HEK293 (cell line): ENCODE results near the gene MTUS2.

Source experiments
- CTCF ChIA-PET: fragments of 350-600 bp; formaldehyde crosslinking; extraction: SDS; loops from one replicate; lab custom pipeline; 2021; ENCODE audit warnings: antibody characterized with exemption; lab: Yijun Ruan, JAX
- POLR2A ChIA-PET: fragments of 300-600 bp; formaldehyde crosslinking; extraction: SDS; loops from one replicate; lab custom pipeline; 2020; ENCODE audit warnings: antibody characterized with exemption, inconsistent platforms; lab: Yijun Ruan, JAX
- H3K27ac ChIP-seq: fragments of 200-500 bp; sonication (Bioruptor generic); 2 replicates; pipeline ENCODE4 v1.5.1; 2014; ENCODE audit warnings: low read depth, low read length, control low read depth, inconsistent platforms; ENCODE audit errors: extremely low read depth
- H3K36me3 ChIP-seq, 2 experiments: fragments of 200-500 bp in 1 of 2; sonication (Bioruptor generic) in 1 of 2; 1 replicate in 1 of 2; 2 replicates in 1 of 2; pipeline ENCODE4 v1.5.1; 2014 to 2017; ENCODE audit warnings: inconsistent platforms in 2 of 2, low read length in 2 of 2; ENCODE audit not compliant: control insufficient read depth in 2 of 2, insufficient read depth in 1 of 2
- H3K4me1 ChIP-seq: fragments of 200-500 bp; sonication (Bioruptor generic); 2 replicates; pipeline ENCODE4 v1.5.1; 2014; ENCODE audit warnings: mild to moderate bottlenecking, low read length, inconsistent platforms; ENCODE audit not compliant: control insufficient read depth, insufficient read depth
- H3K4me3 ChIP-seq: 2 replicates; pipeline ENCODE4 v1.5.1; 2011; ENCODE audit warnings: low read depth, mild to moderate bottlenecking, control low read depth, low read length, moderate library complexity
- H3K9me3 ChIP-seq: fragments of 200-500 bp; sonication (Bioruptor generic); 2 replicates; pipeline ENCODE4 v1.5.1; 2014; ENCODE audit warnings: low read depth, low read length, inconsistent platforms; ENCODE audit not compliant: control insufficient read depth, insufficient read depth
- GFI1B ChIP-seq: fragments of 450-650 bp; formaldehyde crosslinking; IDR thresholded peaks from 2 replicates; pipeline ENCODE4 v1.5.1; 2016; ENCODE audit warnings: missing biosample characterization, missing genetic modification characterization
- MYNN ChIP-seq: fragments of 450-650 bp; formaldehyde crosslinking; IDR thresholded peaks from 2 replicates; pipeline ENCODE4 v1.5.1; 2016; ENCODE audit warnings: missing biosample characterization, missing genetic modification characterization, borderline replicate concordance
- ZBTB1 ChIP-seq: fragments of 450-650 bp; formaldehyde crosslinking; IDR thresholded peaks from 2 replicates; pipeline ENCODE4 v1.5.1; 2016; ENCODE audit warnings: missing biosample characterization, missing genetic modification characterization
- ZBTB20 ChIP-seq: fragments of 450-650 bp; formaldehyde crosslinking; IDR thresholded peaks from 2 replicates; pipeline ENCODE4 v1.5.1; 2016; ENCODE audit warnings: missing biosample characterization, missing genetic modification characterization
- ZFP37 ChIP-seq: fragments of 450-650 bp; formaldehyde crosslinking; IDR thresholded peaks from 2 replicates; pipeline ENCODE4 v1.5.1; 2016; ENCODE audit warnings: missing biosample characterization, missing genetic modification characterization
- ZNF10 ChIP-seq: fragments of 450-650 bp; formaldehyde crosslinking; IDR thresholded peaks from 2 replicates; pipeline ENCODE4 v1.5.1; 2017; ENCODE audit warnings: missing biosample characterization, missing genetic modification characterization
- ZNF239 ChIP-seq: fragments of 450-650 bp; formaldehyde crosslinking; IDR thresholded peaks from 2 replicates; pipeline ENCODE4 v1.5.1; 2016; ENCODE audit warnings: missing biosample characterization, missing genetic modification characterization
- ZNF335 ChIP-seq: fragments of 450-650 bp; formaldehyde crosslinking; conservative IDR thresholded peaks from 2 replicates; pipeline ENCODE4 v1.5.1; 2016; ENCODE audit warnings: missing biosample characterization, missing genetic modification characterization
- ZNF423 ChIP-seq: fragments of 450-650 bp; formaldehyde crosslinking; IDR thresholded peaks from 2 replicates; pipeline ENCODE4 v1.5.1; 2016; ENCODE audit warnings: missing biosample characterization, missing genetic modification characterization
- ZNF426 ChIP-seq: fragments of 450-650 bp; formaldehyde crosslinking; IDR thresholded peaks from 2 replicates; pipeline ENCODE4 v1.5.1; 2017; ENCODE audit warnings: missing biosample characterization, missing genetic modification characterization, mild to moderate bottlenecking, inconsistent platforms, moderate library complexity
- ZNF555 ChIP-seq: fragments of 450-650 bp; formaldehyde crosslinking; conservative IDR thresholded peaks from 2 replicates; pipeline ENCODE4 v1.5.1; 2017; ENCODE audit warnings: missing biosample characterization, mild to moderate bottlenecking, missing genetic modification characterization, inconsistent platforms
- ZNF600 ChIP-seq: fragments of 450-650 bp; formaldehyde crosslinking; IDR thresholded peaks from 2 replicates; pipeline ENCODE4 v1.5.1; 2016; ENCODE audit warnings: missing biosample characterization, missing genetic modification characterization
- ZNF610 ChIP-seq: fragments of 450-650 bp; formaldehyde crosslinking; IDR thresholded peaks from 2 replicates; pipeline ENCODE4 v1.5.1; 2016; ENCODE audit warnings: missing biosample characterization, missing genetic modification characterization, borderline replicate concordance
- ZNF658 ChIP-seq: fragments of 450-650 bp; formaldehyde crosslinking; IDR thresholded peaks from 2 replicates; pipeline ENCODE4; 2016; ENCODE audit warnings: missing biosample characterization, missing genetic modification characterization
- ZNF843 ChIP-seq: fragments of 450-650 bp; formaldehyde crosslinking; IDR thresholded peaks from 2 replicates; pipeline ENCODE4 v1.5.1; 2016; ENCODE audit warnings: missing biosample characterization, missing genetic modification characterization
- ZSCAN30 ChIP-seq: fragments of 450-650 bp; IDR thresholded peaks from 2 replicates; pipeline ENCODE4 v1.5.1; 2018; ENCODE audit warnings: missing biosample characterization, mild to moderate bottlenecking, missing genetic modification characterization, moderate library complexity
- TF ChIP-seq, protein P1 (sequence below): fragments of 450-650 bp; formaldehyde crosslinking; conservative IDR thresholded peaks from 2 replicates; pipeline ENCODE4 v1.5.1; 2016; ENCODE audit warnings: low read depth, missing biosample characterization, missing genetic modification characterization
- TF ChIP-seq, protein P2 (sequence below): fragments of 450-650 bp; formaldehyde crosslinking; IDR thresholded peaks from 2 replicates; pipeline ENCODE4 v1.5.1; 2017; ENCODE audit warnings: missing biosample characterization, missing genetic modification characterization
- TF ChIP-seq, protein P3 (sequence below): fragments of 450-650 bp; formaldehyde crosslinking; IDR thresholded peaks from 2 replicates; pipeline ENCODE4 v1.5.1; 2017; ENCODE audit warnings: missing biosample characterization, missing genetic modification characterization
- TF ChIP-seq, protein P4 (sequence below): IDR thresholded peaks from 2 replicates; pipeline ENCODE4 v1.6.1; 2011; ENCODE audit warnings: mild to moderate bottlenecking, low read depth, low read length, borderline replicate concordance
- TF ChIP-seq, protein P5 (sequence below): fragments of 450-650 bp; formaldehyde crosslinking; IDR thresholded peaks from 2 replicates; pipeline ENCODE4 v1.5.1; 2016; ENCODE audit warnings: missing biosample characterization, missing genetic modification characterization

Gene MTUS2

DNA sequence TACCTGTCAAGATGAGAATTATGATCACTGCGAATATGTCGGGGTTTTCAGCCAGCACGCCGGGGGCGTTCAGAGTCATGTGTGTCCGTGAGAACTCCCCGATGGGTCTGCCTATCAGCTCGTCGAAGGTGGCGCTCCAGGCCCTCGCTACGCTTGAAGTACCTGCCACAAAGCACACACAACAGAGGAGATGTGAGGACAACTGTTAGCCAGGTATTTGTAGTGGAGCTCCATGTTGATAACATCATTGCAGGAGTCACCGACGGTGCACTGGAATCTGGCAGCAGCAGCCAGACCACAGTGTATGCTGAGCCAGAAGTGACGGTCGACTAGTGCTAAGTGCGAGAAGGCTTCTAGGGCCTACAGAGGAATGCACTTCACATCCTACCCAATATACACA is 712.7 kb downstream of the MTUS2 start (continued):
- no peak for TF ChIP-seq ZNF239
- TF ChIP-seq ZNF555 = no peak
- no peak for TF ChIP-seq GFI1B (tag by site-specific recombination)
- TF ChIP-seq, protein P1, sequence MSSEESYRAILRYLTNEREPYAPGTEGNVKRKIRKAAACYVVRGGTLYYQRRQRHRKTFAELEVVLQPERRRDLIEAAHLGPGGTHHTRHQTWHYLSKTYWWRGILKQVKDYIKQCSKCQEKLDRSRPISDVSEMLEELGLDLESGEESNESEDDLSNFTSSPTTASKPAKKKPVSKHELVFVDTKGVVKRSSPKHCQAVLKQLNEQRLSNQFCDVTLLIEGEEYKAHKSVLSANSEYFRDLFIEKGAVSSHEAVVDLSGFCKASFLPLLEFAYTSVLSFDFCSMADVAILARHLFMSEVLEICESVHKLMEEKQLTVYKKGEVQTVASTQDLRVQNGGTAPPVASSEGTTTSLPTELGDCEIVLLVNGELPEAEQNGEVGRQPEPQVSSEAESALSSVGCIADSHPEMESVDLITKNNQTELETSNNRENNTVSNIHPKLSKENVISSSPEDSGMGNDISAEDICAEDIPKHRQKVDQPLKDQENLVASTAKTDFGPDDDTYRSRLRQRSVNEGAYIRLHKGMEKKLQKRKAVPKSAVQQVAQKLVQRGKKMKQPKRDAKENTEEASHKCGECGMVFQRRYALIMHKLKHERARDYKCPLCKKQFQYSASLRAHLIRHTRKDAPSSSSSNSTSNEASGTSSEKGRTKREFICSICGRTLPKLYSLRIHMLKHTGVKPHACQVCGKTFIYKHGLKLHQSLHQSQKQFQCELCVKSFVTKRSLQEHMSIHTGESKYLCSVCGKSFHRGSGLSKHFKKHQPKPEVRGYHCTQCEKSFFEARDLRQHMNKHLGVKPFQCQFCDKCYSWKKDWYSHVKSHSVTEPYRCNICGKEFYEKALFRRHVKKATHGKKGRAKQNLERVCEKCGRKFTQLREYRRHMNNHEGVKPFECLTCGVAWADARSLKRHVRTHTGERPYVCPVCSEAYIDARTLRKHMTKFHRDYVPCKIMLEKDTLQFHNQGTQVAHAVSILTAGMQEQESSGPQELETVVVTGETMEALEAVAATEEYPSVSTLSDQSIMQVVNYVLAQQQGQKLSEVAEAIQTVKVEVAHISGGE = no peak

DNA sequence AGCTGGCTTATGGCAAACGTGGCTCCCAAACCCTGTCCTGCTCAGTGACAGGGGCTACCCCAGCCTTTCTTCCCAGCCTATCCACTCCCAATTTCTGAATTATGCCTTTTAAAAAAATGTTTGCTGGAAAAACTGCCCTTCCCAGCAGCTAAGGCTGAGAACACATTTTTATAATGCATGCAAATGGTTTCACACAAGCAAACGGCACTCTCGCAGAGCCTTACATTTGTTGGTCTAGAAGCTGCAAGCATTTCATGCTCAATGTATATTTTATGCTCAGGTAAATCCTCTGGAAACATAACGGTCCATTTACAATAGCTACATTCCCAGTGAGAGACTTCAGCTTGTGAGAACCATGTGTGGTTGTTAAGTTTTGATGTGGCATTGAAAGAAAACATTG is 713.9 kb downstream of the MTUS2 start:
- H3K4me1 ChIP-seq = no peaks in the 10 kb centered on the region
- TF ChIP-seq ZNF423 (no peak), ZNF658 (tag by site-specific recombination) (no peak), ZBTB1 (tag by site-specific recombination) (no peak), ZNF426 (tag by site-specific recombination) (no peak), ZFP37 (tag by site-specific recombination) (no peak), ZNF843 (tag by site-specific recombination) (no peak), ZSCAN30 (tag by site-specific recombination) (no peak), ZNF600 (tag by site-specific recombination) (no peak), ZNF610 (no peak), ZNF335 (tag by site-specific recombination) (no peak), MYNN (tag by site-specific recombination) (no peak), ZNF10 (no peak), ZBTB20 (no peak), GFI1B (tag by site-specific recombination) (no peak), ZNF555 (no peak)
- TF ChIP-seq, protein P2, sequence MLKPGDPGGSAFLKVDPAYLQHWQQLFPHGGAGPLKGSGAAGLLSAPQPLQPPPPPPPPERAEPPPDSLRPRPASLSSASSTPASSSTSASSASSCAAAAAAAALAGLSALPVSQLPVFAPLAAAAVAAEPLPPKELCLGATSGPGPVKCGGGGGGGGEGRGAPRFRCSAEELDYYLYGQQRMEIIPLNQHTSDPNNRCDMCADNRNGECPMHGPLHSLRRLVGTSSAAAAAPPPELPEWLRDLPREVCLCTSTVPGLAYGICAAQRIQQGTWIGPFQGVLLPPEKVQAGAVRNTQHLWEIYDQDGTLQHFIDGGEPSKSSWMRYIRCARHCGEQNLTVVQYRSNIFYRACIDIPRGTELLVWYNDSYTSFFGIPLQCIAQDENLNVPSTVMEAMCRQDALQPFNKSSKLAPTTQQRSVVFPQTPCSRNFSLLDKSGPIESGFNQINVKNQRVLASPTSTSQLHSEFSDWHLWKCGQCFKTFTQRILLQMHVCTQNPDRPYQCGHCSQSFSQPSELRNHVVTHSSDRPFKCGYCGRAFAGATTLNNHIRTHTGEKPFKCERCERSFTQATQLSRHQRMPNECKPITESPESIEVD (tag by site-specific recombination) = no peak
- TF ChIP-seq, protein P3, sequence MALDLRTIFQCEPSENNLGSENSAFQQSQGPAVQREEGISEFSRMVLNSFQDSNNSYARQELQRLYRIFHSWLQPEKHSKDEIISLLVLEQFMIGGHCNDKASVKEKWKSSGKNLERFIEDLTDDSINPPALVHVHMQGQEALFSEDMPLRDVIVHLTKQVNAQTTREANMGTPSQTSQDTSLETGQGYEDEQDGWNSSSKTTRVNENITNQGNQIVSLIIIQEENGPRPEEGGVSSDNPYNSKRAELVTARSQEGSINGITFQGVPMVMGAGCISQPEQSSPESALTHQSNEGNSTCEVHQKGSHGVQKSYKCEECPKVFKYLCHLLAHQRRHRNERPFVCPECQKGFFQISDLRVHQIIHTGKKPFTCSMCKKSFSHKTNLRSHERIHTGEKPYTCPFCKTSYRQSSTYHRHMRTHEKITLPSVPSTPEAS (tag by site-specific recombination) = no peak
- TF ChIP-seq, protein P4, sequence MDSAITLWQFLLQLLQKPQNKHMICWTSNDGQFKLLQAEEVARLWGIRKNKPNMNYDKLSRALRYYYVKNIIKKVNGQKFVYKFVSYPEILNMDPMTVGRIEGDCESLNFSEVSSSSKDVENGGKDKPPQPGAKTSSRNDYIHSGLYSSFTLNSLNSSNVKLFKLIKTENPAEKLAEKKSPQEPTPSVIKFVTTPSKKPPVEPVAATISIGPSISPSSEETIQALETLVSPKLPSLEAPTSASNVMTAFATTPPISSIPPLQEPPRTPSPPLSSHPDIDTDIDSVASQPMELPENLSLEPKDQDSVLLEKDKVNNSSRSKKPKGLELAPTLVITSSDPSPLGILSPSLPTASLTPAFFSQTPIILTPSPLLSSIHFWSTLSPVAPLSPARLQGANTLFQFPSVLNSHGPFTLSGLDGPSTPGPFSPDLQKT = no peak
- TF ChIP-seq, protein P5, sequence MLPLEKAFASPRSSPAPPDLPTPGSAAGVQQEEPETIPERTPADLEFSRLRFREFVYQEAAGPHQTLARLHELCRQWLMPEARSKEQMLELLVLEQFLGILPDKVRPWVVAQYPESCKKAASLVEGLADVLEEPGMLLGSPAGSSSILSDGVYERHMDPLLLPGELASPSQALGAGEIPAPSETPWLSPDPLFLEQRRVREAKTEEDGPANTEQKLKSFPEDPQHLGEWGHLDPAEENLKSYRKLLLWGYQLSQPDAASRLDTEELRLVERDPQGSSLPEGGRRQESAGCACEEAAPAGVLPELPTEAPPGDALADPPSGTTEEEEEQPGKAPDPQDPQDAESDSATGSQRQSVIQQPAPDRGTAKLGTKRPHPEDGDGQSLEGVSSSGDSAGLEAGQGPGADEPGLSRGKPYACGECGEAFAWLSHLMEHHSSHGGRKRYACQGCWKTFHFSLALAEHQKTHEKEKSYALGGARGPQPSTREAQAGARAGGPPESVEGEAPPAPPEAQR = no peak
- peaks cover 3 to 69% of the 10 kb centered on the region in 2 experiments for H3K36me3 ChIP-seq
- ChIA-PET POLR2A (no interaction called here), CTCF (no interaction called here)
- H3K27ac ChIP-seq = no peak overlapping the region
- H3K4me3 ChIP-seq = no peak overlapping the region
- no peaks in the 10 kb centered on the region for H3K9me3 ChIP-seq
